ENCODE measurements around the gene CHCHD3. TPM values are rescaled to one million over a fixed set of nuclear protein-coding genes. Genes with fewer than 3 reads are reported as not detected.

CHCHD3 gene
- total RNA-seq, 2 donors from 2014 or later = 43.4 to 54.8 TPM

DNA sequence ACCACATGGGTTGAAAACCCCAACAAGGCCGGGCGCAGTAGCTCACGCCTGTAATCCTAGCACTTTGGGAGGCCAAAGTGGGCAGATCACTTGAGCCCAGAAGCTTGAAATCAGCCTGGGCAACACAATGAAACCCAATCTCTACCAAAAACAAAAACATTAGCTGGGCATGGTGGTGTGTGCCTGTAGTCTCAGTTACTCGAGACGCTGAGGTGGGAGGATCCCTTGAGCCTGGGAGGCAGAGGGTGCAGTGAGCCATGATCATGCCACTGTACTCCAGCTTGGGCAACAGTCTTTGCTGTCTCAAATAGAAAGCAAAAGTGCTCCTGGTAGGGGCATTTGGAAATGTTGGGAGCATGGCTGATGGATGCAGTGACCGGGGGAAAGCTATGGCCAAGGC lies 296.0 kb downstream of the CHCHD3 start:
- Mint-ChIP-seq H3K27ac (no peak overlapping the region), H3K36me3 (peaks cover 19 to 42% of the 10 kb centered on the region in 2 donors), H3K9me3 (peaks cover 3 to 7% of the 10 kb centered on the region in 2 donors)
- no peak for DNase-seq (ENCODE audit: low spot score in 2 of 2)
- ATAC-seq = no peak

GRCh38 chr7:132784406-132784805 lies 297.5 kb downstream of the CHCHD3 start:
- peaks cover 16 to 40% of the 10 kb centered on the region in 2 donors for H3K36me3 Mint-ChIP-seq
- H3K27ac Mint-ChIP-seq = no peak overlapping the region
- peaks cover 3 to 7% of the 10 kb centered on the region in 2 donors for H3K9me3 Mint-ChIP-seq
- DNase-seq (ENCODE audit: low spot score in 2 of 2) = no peak
- no peak for ATAC-seq

DNA sequence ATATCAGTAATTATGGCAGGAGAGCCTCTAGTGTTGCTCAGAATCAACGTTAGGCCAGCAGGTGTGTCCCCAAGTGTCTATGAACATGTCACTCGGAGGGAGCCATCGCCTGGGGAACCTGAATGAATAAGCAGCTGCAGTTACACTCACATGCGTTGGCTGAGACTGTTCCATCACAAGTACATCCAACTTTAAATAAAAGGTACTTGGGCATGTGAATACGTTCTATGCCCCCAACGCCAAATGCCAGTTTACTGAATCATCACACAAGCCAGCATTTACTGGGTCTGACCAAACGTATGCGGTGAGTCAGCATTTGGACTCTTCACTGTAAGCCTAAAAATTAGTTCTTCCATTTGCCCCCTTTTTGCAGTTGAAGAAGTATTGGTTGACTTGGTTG lies 298.1 kb downstream of the CHCHD3 start:
- DNase-seq (ENCODE audit: low spot score in 2 of 2) (no peak), ATAC-seq (no peak)
- Mint-ChIP-seq H3K36me3 (peaks cover 15 to 35% of the 10 kb centered on the region in 2 donors), H3K27ac (peak overlapping the region in 1 of 2 donors; percentile 46), H3K9me3 (peaks cover 3 to 7% of the 10 kb centered on the region in 2 donors)

DNA sequence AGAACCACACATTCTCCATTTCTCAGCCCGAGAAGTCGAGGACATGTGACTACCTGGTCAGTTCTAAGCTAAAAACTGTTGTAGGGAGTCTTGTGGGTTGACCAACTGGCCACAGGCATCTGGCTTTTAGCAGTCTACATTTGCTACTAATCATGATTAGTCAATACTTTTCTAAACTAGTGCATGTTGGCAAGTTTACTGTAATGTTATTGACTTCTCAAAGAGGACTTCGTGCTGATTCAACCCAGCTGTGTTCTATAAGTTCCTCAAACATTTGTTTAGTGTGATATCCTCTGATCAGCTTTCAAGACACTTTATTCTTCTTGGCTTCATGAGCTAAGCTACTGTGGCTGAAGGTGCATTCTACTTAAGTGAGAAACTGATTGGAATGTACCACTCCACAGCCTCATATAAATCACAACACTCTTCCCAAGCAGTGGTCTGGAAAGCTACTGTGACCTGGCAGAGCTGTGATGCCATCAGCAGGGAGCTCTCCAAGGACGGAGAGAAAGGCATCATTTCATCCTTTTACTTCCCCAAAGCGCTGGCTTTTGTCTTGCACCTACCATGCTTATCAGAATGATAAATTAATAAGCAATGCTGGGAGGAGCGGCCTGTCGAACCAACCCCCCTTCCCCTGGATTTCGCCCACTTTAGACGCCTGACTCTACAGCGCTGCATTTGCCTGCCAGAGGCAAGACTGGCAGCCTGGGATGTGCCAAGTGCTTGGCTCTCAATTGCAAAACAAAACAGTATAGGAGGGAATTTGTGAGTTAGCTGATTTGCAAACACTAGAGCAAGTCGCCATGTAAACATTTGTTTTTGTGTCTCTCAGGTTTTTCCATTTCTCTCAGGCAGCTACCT lies 298.9 kb downstream of the CHCHD3 start:
- Mint-ChIP-seq H3K9me3 (peaks cover 3 to 13% of the 10 kb centered on the region in 2 donors), H3K27ac (peak overlapping the region in 1 of 2 donors; percentile 46), H3K36me3 (peaks cover 15 to 35% of the 10 kb centered on the region in 2 donors)
- no peak for DNase-seq (ENCODE audit: low spot score in 2 of 2)
- ATAC-seq = no peak

GRCh38 chr7:132780822-132781221 lies 301.1 kb downstream of the CHCHD3 start:
- peaks cover 7 to 32% of the 10 kb centered on the region in 2 donors for H3K36me3 Mint-ChIP-seq
- DNase-seq (ENCODE audit: low spot score in 2 of 2) (no peak), ATAC-seq (peak in 1 of 2 donors; percentile 33)
- peaks cover 9 to 22% of the 10 kb centered on the region in 2 donors for H3K9me3 Mint-ChIP-seq
- H3K27ac Mint-ChIP-seq = peak overlapping the region in 1 of 2 donors; percentile 50

- Mint-ChIP-seq H3K27ac (peak overlapping the region in 1 of 2 donors; percentile 62), H3K36me3 (peaks cover 0 to 18% of the 10 kb centered on the region in 2 donors), H3K9me3 (peaks cover 9 to 22% of the 10 kb centered on the region in 2 donors)
- ATAC-seq = peak in 1 of 2 donors; percentile 64
- no peak for DNase-seq (ENCODE audit: low spot score in 2 of 2)
These were observed 302.7 kb downstream of the CHCHD3 start for GRCh38 chr7:132779164-132779563.

DNA sequence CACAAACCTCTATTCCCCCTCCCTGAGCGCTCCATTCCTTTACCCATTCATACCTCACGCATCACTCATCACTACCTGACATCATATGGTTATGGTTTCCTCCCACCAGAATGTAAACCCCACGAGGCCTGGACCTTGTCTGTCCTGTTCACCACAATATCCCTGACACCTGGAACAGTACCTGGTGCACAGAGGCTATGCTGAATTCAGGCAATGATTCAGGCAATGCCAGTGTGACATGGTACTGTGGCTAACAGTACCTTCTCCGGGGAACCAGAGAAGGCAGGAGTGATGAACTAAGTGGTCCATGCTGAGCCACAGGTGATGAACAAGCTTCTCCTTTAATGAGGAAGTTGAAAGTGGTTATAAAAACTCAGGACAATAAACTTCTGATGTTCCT lies 303.1 kb downstream of the CHCHD3 start:
- Mint-ChIP-seq H3K36me3 (peaks cover 0 to 14% of the 10 kb centered on the region in 2 donors), H3K9me3 (peaks cover 9 to 22% of the 10 kb centered on the region in 2 donors), H3K27ac (peak overlapping the region in 1 of 2 donors; percentile 84)
- DNase-seq (ENCODE audit: low spot score in 2 of 2) = no peak
- peak; percentile 36 to 55 for ATAC-seq

DNA sequence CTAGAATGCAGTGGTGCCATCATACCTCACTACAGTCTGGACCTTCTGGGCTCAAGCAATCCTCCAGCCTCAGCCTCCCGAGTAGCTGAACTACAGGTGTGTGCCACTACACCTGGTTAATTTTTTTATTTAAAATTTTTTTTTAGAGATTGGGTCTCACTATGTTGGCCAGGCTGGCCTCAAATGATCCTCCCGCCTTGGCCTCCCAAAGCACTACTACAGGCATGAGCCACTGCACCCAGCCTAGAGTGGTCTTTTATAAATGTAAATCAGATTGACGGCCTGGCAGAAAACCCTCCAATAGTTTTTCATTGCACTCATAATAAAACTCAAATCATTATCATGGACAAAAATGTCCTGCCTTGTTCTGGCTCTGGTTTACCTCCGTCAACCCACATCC lies 303.9 kb downstream of the CHCHD3 start:
- no peak overlapping the region for H3K27ac Mint-ChIP-seq
- ATAC-seq = no peak
- H3K36me3 Mint-ChIP-seq = peaks cover 0 to 13% of the 10 kb centered on the region in 2 donors
- H3K9me3 Mint-ChIP-seq = peaks cover 9 to 22% of the 10 kb centered on the region in 2 donors
- DNase-seq (ENCODE audit: low spot score in 2 of 2) = no peak

DNA sequence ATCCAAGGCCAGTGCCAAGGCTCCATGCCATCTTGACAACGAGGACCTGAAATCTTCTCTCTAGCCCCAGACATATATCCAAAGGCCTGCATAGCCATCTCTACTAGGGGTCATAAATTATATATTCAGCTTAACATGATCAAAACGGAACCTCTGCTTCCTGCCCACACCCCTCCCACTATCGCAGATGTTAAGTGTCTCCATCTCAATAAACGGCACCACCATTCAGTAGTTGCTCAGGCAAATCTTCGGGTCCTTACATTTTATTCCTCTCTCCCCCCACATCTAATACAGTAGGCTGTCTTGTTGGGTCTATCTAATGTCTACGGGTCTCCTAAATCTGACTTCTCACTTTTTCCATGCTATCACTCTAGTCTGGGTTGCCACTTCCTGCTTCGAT lies 304.5 kb downstream of the CHCHD3 start:
- H3K36me3 Mint-ChIP-seq = peaks cover 0 to 13% of the 10 kb centered on the region in 2 donors
- peaks cover 9 to 22% of the 10 kb centered on the region in 2 donors for H3K9me3 Mint-ChIP-seq
- ATAC-seq (no peak), DNase-seq (ENCODE audit: low spot score in 2 of 2) (no peak)
- H3K27ac Mint-ChIP-seq = no peak overlapping the region

- no peak for DNase-seq (ENCODE audit: low spot score in 2 of 2)
- peak overlapping the region in 1 of 2 donors; percentile 16 for H3K27ac Mint-ChIP-seq
- peaks cover 9 to 22% of the 10 kb centered on the region in 2 donors for H3K9me3 Mint-ChIP-seq
- H3K36me3 Mint-ChIP-seq = peaks cover 0 to 13% of the 10 kb centered on the region in 2 donors
- no peak for ATAC-seq
These were observed 305.8 kb downstream of the CHCHD3 start for GRCh38 chr7:132776048-132776620.

DNA sequence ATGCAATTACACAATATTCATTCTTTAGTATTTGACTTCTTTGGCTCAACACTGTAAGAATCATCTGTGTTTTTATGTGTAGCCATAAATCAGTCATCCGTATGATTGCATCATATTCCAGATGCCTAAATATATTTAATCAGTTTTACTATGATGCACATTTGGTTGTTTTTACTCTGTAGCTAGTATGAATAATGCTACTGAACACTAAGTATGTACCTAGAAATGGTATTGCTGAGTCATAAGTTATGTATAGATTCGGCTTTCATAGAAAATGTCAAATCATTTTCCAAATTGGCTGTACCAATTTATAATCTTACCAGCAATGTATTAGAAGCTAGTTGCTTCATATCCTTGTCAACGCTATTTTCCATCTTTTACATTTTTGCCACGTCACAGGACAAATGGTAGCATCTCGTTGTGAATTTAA lies 308.3 kb downstream of the CHCHD3 start:
- H3K9me3 Mint-ChIP-seq = peaks cover 22 to 39% of the 10 kb centered on the region in 2 donors
- DNase-seq (ENCODE audit: low spot score in 2 of 2) (no peak), ATAC-seq (peak; percentile 29 to 92)

GRCh38 chr7:132771301-132771730 lies 310.6 kb downstream of the CHCHD3 start:
- Mint-ChIP-seq H3K36me3 (peaks cover 16 to 22% of the 10 kb centered on the region in 2 donors), H3K27ac (peak overlapping the region in 1 of 2 donors; percentile 62), H3K9me3 (peaks cover 13 to 23% of the 10 kb centered on the region in 2 donors)
- DNase-seq (ENCODE audit: low spot score in 2 of 2) (no peak), ATAC-seq (peak in 1 of 2 donors; percentile 63)

More for the DNA sequence above, 308.3 kb downstream of the CHCHD3 start:
- Mint-ChIP-seq H3K27ac (no peak overlapping the region), H3K36me3 (peaks cover 16 to 31% of the 10 kb centered on the region in 2 donors)

GRCh38 chr7:132770055-132770454 lies 311.8 kb downstream of the CHCHD3 start:
- Mint-ChIP-seq H3K36me3 (peaks cover 16 to 22% of the 10 kb centered on the region in 2 donors), H3K9me3 (peaks cover 13 to 20% of the 10 kb centered on the region in 2 donors), H3K27ac (peak overlapping the region in 1 of 2 donors; percentile 75)
- no peak for ATAC-seq
- DNase-seq (ENCODE audit: low spot score in 2 of 2) = no peak

- DNase-seq (ENCODE audit: low spot score in 2 of 2) = no peak
- no peak overlapping the region for H3K27ac Mint-ChIP-seq
These were observed 312.6 kb downstream of the CHCHD3 start for GRCh38 chr7:132769280-132769679.

DNA sequence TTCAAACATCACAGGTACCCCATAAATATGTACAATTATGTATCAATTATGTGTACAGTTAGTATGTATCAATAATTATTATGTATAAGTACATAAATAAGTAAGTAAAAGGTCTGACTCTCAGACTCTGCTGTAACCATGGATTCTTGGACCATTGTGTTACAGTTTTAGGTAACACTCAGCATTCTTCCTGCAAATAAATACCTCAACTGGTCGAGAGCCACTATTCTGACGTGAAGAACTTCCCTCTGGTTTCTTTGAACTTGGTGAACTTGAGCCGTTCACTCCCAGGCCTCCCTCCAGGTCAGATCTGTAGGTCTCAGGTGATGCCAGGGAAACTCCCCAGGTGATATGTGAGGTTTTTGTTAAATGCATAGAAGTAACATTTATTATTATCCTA lies 313.8 kb downstream of the CHCHD3 start:
- DNase-seq (ENCODE audit: low spot score in 2 of 2) = no peak
- peaks cover 13 to 20% of the 10 kb centered on the region in 2 donors for H3K9me3 Mint-ChIP-seq
- no peak for ATAC-seq
- H3K27ac Mint-ChIP-seq = no peak overlapping the region
- peaks cover 16 to 22% of the 10 kb centered on the region in 2 donors for H3K36me3 Mint-ChIP-seq

More at GRCh38 chr7:132769280-132769679, 312.6 kb downstream of the CHCHD3 start:
- Mint-ChIP-seq H3K36me3 (peaks cover 16 to 22% of the 10 kb centered on the region in 2 donors), H3K9me3 (peaks cover 13 to 20% of the 10 kb centered on the region in 2 donors)
- no peak for ATAC-seq

DNA sequence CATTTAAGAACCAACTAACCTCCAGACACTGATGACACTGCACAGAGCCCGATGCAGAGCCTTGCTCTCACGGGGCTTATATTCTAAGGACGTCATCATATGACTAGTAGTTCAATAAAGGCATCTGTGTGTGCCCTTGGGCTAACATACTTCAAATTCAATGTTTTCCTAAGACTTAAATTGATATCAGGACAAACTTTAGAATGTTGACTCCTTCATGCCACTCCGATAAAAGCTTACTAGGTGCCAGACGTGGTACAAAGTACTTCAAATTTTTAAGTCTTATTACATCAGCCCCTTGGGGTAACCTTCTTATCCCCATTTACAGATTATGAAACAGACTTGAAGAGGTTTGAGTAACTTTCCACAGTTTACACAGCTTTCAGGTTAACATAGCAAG lies 314.5 kb downstream of the CHCHD3 start:
- Mint-ChIP-seq H3K36me3 (peaks cover 16 to 22% of the 10 kb centered on the region in 2 donors), H3K27ac (no peak overlapping the region), H3K9me3 (peaks cover 13 to 20% of the 10 kb centered on the region in 2 donors)
- ATAC-seq = no peak
- DNase-seq (ENCODE audit: low spot score in 2 of 2) = no peak

GRCh38 chr7:132766660-132767059 lies 315.2 kb downstream of the CHCHD3 start:
- DNase-seq (ENCODE audit: low spot score in 2 of 2) (no peak), ATAC-seq (no peak)
- peaks cover 16 to 22% of the 10 kb centered on the region in 2 donors for H3K36me3 Mint-ChIP-seq
- peaks cover 13 to 20% of the 10 kb centered on the region in 2 donors for H3K9me3 Mint-ChIP-seq
- H3K27ac Mint-ChIP-seq = no peak overlapping the region
